Measurements from ENCODE around the gene PPP4C.
"Not testable (repeated sequence)": the region's sequence is repeated elsewhere in the genome, so short reads cannot be mapped to it uniquely, and the experiment has no call there.

Gene PPP4C

GRCh38 chr16:30075503-30076275 lies at the start of gene PPP4C:
PPP4C (plus strand) TSS chr16:30075994; CDS start chr16:30076378, 384 bp downstream.
- peak; percentile 85 for DNase-seq (ENCODE audit: low read depth)

- DNase-seq (ENCODE audit: low read depth): no peak
These were observed 49.3 kb upstream of the PPP4C start for GRCh38 chr16:30026449-30026848.

- DNase-seq (ENCODE audit: low read depth): no peak
These were observed 48.0 kb upstream of the PPP4C start for GRCh38 chr16:30027588-30028437.

- no peak for DNase-seq (ENCODE audit: low read depth)
These were observed 47.2 kb upstream of the PPP4C start for GRCh38 chr16:30028438-30029076.

- no peak for DNase-seq (ENCODE audit: low read depth)
These were observed 45.6 kb upstream of the PPP4C start for GRCh38 chr16:30030011-30030685.

GRCh38 chr16:30030841-30031413 lies 44.9 kb upstream of the PPP4C start, which contains the start of gene TLCD3B:
TLCD3B (minus strand) TSS chr16:30031271; CDS start chr16:30030527, 744 bp downstream.
- DNase-seq (ENCODE audit: low read depth): no peak

GRCh38 chr16:30031477-30031918 lies 44.3 kb upstream of the PPP4C start:
- DNase-seq (ENCODE audit: low read depth): no peak

GRCh38 chr16:30032083-30032819 lies 43.5 kb upstream of the PPP4C start:
- DNase-seq (ENCODE audit: low read depth): peak; percentile 33

- DNase-seq (ENCODE audit: low read depth): no peak
These were observed 42.5 kb upstream of the PPP4C start for GRCh38 chr16:30033270-30033669.

- no peak for DNase-seq (ENCODE audit: low read depth)
These were observed 35.6 kb upstream of the PPP4C start for GRCh38 chr16:30040221-30040620.

GRCh38 chr16:30040690-30041089 lies 35.1 kb upstream of the PPP4C start:
- not testable (repeated sequence) for DNase-seq (ENCODE audit: low read depth)

GRCh38 chr16:30041841-30042240 lies 34.0 kb upstream of the PPP4C start:
- no peak for DNase-seq (ENCODE audit: low read depth)

GRCh38 chr16:30046178-30046577 lies 29.6 kb upstream of the PPP4C start:
- DNase-seq (ENCODE audit: low read depth): no peak

GRCh38 chr16:30046588-30046987 lies 29.2 kb upstream of the PPP4C start:
- no peak for DNase-seq (ENCODE audit: low read depth)

GRCh38 chr16:30049871-30050270 lies 25.9 kb upstream of the PPP4C start:
- DNase-seq (ENCODE audit: low read depth): no peak

- DNase-seq (ENCODE audit: low read depth): no peak
These were observed 24.3 kb upstream of the PPP4C start for GRCh38 chr16:30051518-30051917.

- DNase-seq (ENCODE audit: low read depth): peak; percentile 79
These were observed 23.0 kb upstream of the PPP4C start for GRCh38 chr16:30052671-30053372.

- no peak for DNase-seq (ENCODE audit: low read depth)
These were observed 22.3 kb upstream of the PPP4C start for GRCh38 chr16:30053376-30054015.

GRCh38 chr16:30054451-30054850 lies 21.3 kb upstream of the PPP4C start:
- DNase-seq (ENCODE audit: low read depth): no peak
